ENCODE data around the gene TRMT44. TPM values are rescaled to one million over a fixed set of nuclear protein-coding genes. Genes with fewer than 3 reads are reported as not detected.
A peak's percentile ranks its signal among the peaks of the same experiment; 100 is the strongest.
"Not testable (repeated sequence)": the region's sequence is repeated elsewhere in the genome, so short reads cannot be mapped to it uniquely, and the experiment has no call there.

The TRMT44 gene
- total RNA-seq, 2 donors from 2014 or later: 26.7 TPM

DNA sequence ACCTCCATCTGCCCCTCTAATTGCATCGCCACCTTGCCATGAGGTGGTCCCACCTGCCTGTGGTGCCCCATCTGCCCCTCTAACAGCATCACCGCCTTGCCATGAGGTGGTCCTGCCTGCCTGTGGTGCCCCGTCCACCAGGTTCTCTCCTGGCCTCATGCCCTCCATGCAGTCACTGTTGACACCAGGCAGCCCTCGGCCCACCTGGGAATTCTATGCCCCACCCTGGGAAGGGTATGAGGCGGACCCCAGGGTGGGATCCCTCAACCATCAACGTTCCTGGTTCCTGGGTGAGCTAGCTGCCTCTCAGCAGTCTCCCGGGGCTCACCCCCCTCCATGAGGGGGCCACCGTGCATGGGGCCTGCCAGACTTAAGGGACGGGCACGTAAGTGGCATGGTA is 38.9 kb upstream of the TRMT44 start:
- no peaks in the 10 kb centered on the region for H3K9me3 Mint-ChIP-seq
- ATAC-seq (replicated peaks in 1 of 2) (no peak), DNase-seq (no peak)
- H3K4me3 Mint-ChIP-seq: no peak overlapping the region
- H3K27ac Mint-ChIP-seq: no peak overlapping the region
- no peaks in the 10 kb centered on the region for H3K4me1 Mint-ChIP-seq (ENCODE audit: low read depth)
- H3K27me3 Mint-ChIP-seq (ENCODE audit: low read depth): no peaks in the 10 kb centered on the region
- peaks cover 0 to 2% of the 10 kb centered on the region in 2 donors for H3K36me3 Mint-ChIP-seq (ENCODE audit: insufficient read depth in 2 of 2)

DNA sequence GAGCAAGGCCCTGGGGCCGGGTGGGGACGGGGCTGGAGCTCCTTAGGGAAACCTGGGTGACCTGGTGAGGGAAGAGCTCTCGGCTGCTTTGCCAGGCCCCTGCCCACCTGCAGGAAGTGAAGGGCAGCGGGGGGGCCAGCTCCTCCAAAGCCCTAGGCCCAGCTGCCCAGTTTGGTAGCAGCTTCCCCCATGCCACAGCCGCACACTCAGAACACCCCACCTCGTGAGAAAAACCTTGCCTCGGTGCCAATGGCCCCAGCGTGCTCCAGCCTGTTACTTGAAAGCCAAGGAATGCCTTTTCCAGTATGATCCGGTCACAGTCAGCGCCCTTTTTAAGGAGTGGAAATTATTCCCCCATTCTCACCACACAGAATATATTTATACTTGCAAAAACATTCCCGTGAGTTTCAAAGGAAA is 38.4 kb upstream of the TRMT44 start:
- Mint-ChIP-seq H3K27ac (no peak overlapping the region), H3K36me3 (ENCODE audit: insufficient read depth in 2 of 2) (peaks cover 0 to 2% of the 10 kb centered on the region in 2 donors), H3K27me3 (ENCODE audit: low read depth) (no peaks in the 10 kb centered on the region)

DNA sequence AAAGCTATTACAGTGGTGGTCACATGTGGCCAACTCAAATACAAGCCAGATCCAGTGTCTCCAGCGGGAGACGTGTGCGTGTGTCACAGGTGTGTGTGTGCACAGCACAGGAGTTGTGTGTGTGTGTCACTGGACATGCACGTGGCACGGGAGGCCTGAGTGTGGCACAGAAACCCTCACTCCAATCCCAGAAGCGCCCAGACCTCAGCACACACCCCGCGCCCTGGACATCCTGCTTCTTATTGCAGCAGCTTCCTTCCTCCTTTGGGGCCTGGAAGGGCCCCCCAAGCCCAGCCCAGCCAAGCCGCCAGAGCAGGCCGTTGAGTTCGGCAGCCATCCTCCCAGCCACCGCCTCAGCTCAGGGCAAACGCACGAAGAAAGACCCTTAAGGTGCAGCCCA is 37.9 kb upstream of the TRMT44 start:
- Mint-ChIP-seq H3K27me3 (ENCODE audit: low read depth) (no peaks in the 10 kb centered on the region), H3K27ac (no peak overlapping the region), H3K4me3 (no peak overlapping the region), H3K9me3 (no peaks in the 10 kb centered on the region), H3K4me1 (ENCODE audit: low read depth) (no peaks in the 10 kb centered on the region), H3K36me3 (ENCODE audit: insufficient read depth in 2 of 2) (peaks cover 0 to 2% of the 10 kb centered on the region in 2 donors)
- ATAC-seq (replicated peaks in 1 of 2) (no peak), DNase-seq (no peak)

More for the DNA sequence above, 38.4 kb upstream of the TRMT44 start:
- no peaks in the 10 kb centered on the region for H3K9me3 Mint-ChIP-seq
- no peaks in the 10 kb centered on the region for H3K4me1 Mint-ChIP-seq (ENCODE audit: low read depth)
- ATAC-seq (replicated peaks in 1 of 2) (no peak), DNase-seq (no peak)
- no peak overlapping the region for H3K4me3 Mint-ChIP-seq

DNA sequence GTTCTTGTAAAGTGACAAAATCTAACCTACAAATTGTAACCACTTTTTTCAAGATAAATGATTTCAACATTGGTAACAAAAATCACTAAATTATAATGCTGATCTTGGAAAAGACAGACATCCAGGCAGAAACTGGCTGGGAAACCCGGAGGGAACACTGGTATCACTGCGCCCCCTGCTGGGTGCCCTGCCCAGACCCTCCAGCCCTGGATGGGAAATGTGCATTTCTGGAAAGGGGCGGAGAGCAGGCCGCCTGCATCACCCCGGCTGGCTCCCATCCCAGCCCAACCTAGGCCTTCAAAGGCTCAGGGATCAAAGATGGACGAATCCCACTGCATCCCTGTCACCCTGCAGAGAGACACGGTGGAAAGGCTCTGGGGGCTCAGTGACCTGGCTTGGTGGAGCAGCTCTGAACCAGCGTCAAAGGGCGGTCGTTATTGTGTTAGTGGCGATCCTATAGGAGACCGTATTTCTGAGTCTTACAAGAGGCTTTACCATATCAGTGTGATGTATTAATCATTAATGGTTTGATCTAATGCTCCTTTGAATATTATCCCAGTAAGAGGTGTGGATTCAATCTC is 37.3 kb upstream of the TRMT44 start:
- Mint-ChIP-seq H3K4me3 (no peak overlapping the region), H3K36me3 (ENCODE audit: insufficient read depth in 2 of 2) (peaks cover 0 to 2% of the 10 kb centered on the region in 2 donors)

DNA sequence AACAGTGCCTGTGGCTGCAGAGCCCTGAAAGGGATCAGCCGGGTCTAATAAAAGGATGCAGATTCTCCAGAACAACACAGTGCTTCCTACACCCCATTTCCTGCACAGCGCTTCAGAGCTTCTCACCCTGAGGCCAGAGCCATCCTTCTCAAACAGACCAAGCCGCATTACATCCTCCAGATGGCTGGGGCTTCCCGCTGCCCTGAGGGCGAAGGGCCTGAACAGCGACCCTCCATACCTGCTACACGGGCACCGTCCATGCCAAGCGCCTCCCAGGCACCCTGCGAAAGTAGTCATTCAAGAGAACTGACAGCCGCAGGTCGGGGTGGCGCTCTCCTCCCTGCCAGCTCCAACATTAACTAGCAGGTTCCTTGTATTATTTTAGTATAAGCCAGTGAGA is 36.6 kb upstream of the TRMT44 start:
- DNase-seq (no peak), ATAC-seq (replicated peaks in 1 of 2) (no peak)
- no peak overlapping the region for H3K27ac Mint-ChIP-seq
- peaks cover 1% of the 10 kb centered on the region for H3K4me1 Mint-ChIP-seq (ENCODE audit: low read depth)
- no peak overlapping the region for H3K4me3 Mint-ChIP-seq
- H3K27me3 Mint-ChIP-seq (ENCODE audit: low read depth): no peaks in the 10 kb centered on the region
- H3K9me3 Mint-ChIP-seq: no peaks in the 10 kb centered on the region
- H3K36me3 Mint-ChIP-seq (ENCODE audit: insufficient read depth in 2 of 2): peaks cover 0 to 2% of the 10 kb centered on the region in 2 donors

More for the DNA sequence above, 37.3 kb upstream of the TRMT44 start:
- peak; percentile 48 to 63 for DNase-seq
- H3K4me1 Mint-ChIP-seq (ENCODE audit: low read depth): no peaks in the 10 kb centered on the region
- peak in 1 of 2 donors; percentile 42 for ATAC-seq (replicated peaks in 1 of 2)
- no peaks in the 10 kb centered on the region for H3K9me3 Mint-ChIP-seq
- no peaks in the 10 kb centered on the region for H3K27me3 Mint-ChIP-seq (ENCODE audit: low read depth)
- H3K27ac Mint-ChIP-seq: no peak overlapping the region

DNA sequence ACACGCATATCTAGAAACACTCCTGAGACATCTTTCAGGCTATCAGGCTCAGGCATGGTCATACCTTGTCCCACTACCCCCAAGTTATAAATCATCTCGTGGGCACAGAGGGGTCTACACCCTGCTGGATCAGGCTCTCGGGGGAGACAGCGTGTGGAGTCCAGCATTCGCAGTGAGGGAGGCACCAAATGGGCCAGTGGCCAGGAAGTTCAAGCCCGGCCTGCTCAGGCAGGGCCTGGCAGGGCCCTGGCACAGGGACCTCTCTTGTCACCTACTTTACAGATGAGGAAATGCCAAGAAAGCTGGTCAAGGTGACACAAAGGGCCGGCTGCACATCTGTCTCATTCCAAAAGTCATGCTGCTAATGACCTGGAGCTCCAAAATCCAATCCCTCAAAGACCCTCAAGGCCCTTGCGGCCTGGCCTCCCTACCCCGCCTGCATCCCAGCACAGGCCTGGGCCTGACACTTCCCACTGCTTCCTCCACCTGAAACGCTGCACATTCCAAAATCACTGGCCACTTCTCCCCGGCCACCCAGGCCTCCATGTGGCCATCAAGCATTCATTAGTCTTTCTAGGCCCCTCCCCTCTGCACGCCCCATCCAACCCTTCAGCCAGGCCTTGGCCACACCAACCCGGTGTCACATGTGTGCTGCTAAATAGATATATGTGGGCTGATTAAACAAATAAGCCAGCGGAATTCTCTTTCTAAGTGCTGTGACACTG is 35.6 kb upstream of the TRMT44 start:
- Mint-ChIP-seq H3K36me3 (ENCODE audit: insufficient read depth in 2 of 2) (peaks cover 0 to 2% of the 10 kb centered on the region in 2 donors), H3K9me3 (no peaks in the 10 kb centered on the region), H3K27me3 (ENCODE audit: low read depth) (no peaks in the 10 kb centered on the region), H3K4me3 (no peak overlapping the region), H3K4me1 (ENCODE audit: low read depth) (peaks cover 9% of the 10 kb centered on the region), H3K27ac (no peak overlapping the region)
- ATAC-seq (replicated peaks in 1 of 2) (no peak), DNase-seq (no peak)

DNA sequence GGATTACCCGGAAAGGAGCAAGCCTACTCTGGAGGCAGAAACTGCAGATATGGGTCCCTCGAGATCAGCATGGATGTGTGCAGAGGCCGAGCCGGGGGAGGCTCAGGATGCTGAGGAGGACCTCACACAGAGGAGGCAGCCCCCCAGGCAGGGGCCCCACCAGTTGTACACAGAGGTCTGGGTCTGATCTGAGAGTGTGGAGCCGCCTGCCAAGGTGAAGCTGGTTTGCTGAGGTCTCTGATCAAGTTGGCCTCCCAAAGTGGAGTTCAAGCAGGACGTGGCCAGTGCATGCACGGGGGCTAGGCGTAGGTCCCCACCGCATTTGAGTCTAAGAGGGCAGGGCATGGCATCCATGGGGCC is 35.1 kb upstream of the TRMT44 start:
- ATAC-seq (replicated peaks in 1 of 2) (no peak), DNase-seq (no peak)
- H3K4me1 Mint-ChIP-seq (ENCODE audit: low read depth): peaks cover 9% of the 10 kb centered on the region
- no peak overlapping the region for H3K4me3 Mint-ChIP-seq
- H3K36me3 Mint-ChIP-seq (ENCODE audit: insufficient read depth in 2 of 2): peaks cover 0 to 2% of the 10 kb centered on the region in 2 donors
- no peaks in the 10 kb centered on the region for H3K27me3 Mint-ChIP-seq (ENCODE audit: low read depth)
- H3K27ac Mint-ChIP-seq: no peak overlapping the region
- H3K9me3 Mint-ChIP-seq: no peaks in the 10 kb centered on the region

DNA sequence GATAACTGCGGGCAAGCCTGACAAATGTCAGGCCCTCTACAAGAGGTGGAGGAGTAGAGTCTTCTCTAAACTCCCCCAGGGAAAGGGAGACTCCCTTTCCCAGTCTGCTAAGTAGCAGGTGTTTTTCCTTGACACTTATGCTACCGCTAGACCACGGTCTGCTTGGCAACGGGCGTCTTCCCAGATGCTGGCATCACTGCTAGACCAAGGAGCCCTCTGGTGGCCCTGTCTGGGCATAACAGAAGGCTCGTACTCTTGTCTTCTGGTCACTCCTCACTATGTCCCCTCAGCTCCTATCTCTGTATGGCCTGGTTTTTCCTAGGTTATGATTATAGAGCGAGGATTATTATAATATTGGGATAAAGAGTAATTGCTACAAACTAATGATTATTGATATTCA is 33.7 kb upstream of the TRMT44 start:
- H3K4me1 Mint-ChIP-seq (ENCODE audit: low read depth); H3K4me3 Mint-ChIP-seq; H3K9me3 Mint-ChIP-seq; H3K36me3 Mint-ChIP-seq (ENCODE audit: insufficient read depth in 2 of 2); H3K27me3 Mint-ChIP-seq (ENCODE audit: low read depth); ATAC-seq (replicated peaks in 1 of 2); H3K27ac Mint-ChIP-seq: not testable (repeated sequence)
- DNase-seq: peak; percentile 21 to 23

DNA sequence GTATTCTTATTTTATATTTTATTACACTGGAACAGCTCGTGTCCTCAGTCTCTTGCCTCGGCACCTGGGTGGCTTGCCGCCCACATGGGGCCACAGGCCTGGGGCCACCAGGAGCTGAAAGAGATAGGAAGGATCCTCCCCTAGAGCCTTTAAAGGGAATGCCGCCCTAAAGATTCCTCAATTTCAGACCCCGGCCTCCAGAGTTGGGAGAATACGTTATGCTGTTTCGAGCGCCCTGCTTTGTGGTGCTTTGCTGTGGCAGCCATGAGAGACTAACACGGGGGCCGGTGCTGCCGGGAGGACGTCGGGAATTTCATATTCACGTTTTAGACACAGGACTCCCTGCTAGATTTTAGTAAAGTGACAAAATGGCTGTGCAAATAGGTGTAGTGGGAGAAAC is 33.3 kb upstream of the TRMT44 start:
- peaks cover 2% of the 10 kb centered on the region in 2 donors for H3K36me3 Mint-ChIP-seq (ENCODE audit: insufficient read depth in 2 of 2)
- H3K27ac Mint-ChIP-seq: no peak overlapping the region
- no peaks in the 10 kb centered on the region for H3K9me3 Mint-ChIP-seq
- DNase-seq: no peak
- H3K4me3 Mint-ChIP-seq: no peak overlapping the region
- no peak for ATAC-seq (replicated peaks in 1 of 2)
- H3K27me3 Mint-ChIP-seq (ENCODE audit: low read depth): no peaks in the 10 kb centered on the region
- H3K4me1 Mint-ChIP-seq (ENCODE audit: low read depth): peaks cover 9% of the 10 kb centered on the region

DNA sequence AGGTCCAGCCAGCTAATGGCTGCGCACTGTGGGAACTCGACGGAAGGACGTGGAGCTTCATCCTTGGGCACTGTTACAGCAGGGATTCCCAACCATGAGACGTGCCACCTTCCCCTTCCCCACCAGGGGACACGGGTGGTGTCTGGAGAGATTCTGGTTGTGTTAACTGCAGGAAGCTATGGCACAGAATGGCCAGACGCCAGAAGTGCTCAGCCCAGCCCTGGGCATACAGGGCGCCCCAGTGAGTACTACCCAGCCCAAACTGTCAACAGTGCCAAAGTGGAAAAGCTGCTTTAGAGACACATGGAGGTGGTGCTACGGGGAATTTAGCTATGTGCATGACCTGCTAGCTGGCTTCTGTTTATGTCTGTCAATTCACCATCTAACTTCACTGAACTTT is 32.8 kb upstream of the TRMT44 start:
- H3K36me3 Mint-ChIP-seq (ENCODE audit: insufficient read depth in 2 of 2): peaks cover 2% of the 10 kb centered on the region in 2 donors
- no peaks in the 10 kb centered on the region for H3K27me3 Mint-ChIP-seq (ENCODE audit: low read depth)
- H3K4me3 Mint-ChIP-seq: no peak overlapping the region
- H3K27ac Mint-ChIP-seq: no peak overlapping the region
- DNase-seq (no peak), ATAC-seq (replicated peaks in 1 of 2) (no peak)
- H3K9me3 Mint-ChIP-seq: no peaks in the 10 kb centered on the region
- peaks cover 9% of the 10 kb centered on the region for H3K4me1 Mint-ChIP-seq (ENCODE audit: low read depth)

DNA sequence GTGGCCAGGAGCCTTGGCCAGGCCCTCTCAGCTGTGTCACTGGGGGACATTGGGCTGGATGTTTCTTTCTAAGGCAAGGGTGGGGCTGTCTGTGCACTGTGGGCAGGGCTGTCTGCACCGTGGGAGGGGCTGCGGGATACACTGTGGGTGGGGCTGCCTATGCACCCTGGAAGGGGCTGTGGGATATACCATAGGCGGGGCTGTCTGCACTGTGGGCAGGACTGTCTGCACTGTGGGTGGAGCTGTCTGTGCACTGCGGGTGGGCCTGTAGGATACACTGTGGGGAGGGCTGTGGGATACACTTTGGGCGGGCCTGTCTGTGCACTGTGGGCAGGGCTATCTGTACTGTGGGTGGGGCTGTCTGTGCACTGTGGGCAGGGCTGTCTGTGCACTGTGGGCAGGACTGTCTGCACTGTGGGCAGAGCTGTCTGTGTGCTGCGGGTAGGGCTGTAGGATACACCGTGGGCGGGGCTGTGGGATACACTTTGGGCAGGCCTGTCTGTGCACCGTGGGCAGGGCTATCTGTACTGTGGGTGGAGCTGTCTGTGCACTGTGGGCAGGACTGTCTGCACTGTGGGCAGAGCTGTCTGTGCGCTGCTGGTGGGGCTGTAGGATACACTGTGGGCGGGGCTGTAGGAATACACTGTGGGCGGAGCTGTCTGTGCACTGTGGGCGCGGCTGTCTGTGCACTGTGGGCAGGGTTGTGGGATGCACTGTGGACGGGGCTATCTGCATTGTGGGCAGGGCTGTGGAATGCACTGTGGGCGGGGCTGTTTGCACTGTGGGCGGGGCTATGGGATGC is 31.1 kb upstream of the TRMT44 start:
- Mint-ChIP-seq H3K4me1 (ENCODE audit: low read depth) (peaks cover 17% of the 10 kb centered on the region), H3K9me3 (no peaks in the 10 kb centered on the region), H3K36me3 (ENCODE audit: insufficient read depth in 2 of 2) (peaks cover 2 to 7% of the 10 kb centered on the region in 2 donors), H3K27ac (no peak overlapping the region), H3K27me3 (ENCODE audit: low read depth) (no peaks in the 10 kb centered on the region), H3K4me3 (no peak overlapping the region)
- ATAC-seq (replicated peaks in 1 of 2) (peak; percentile 54 to 76), DNase-seq (peak; percentile 14 to 38)

DNA sequence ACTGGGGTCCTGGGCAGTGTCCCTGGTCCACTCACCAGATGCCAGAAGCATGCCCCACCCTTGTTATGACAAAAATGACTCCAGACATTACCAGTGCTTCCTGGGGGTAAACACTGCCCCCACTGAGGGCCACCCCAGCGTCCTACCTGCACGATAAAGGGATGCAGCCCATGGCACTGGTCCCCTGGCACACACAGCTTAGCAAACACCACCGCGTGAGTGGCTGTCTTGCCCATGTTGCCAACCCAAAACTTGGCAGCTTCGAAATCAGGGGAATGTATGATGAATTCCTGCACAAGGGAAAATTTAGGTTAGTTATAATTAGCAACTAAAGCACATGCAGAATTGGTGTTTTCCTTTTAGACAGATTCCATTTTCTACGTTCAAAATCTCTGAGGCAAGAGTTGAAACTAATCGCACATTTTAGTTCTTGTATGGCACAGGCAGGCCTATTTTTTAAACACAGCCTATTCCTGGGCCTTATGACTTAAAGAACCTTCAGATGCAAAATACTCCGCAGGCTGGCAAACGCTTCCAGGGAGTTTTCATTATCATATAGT is 30.4 kb upstream of the TRMT44 start:
- peaks cover 2 to 5% of the 10 kb centered on the region in 2 donors for H3K36me3 Mint-ChIP-seq (ENCODE audit: insufficient read depth in 2 of 2)
- ATAC-seq (replicated peaks in 1 of 2) (no peak), DNase-seq (no peak)
- H3K4me3 Mint-ChIP-seq: no peak overlapping the region
- H3K27ac Mint-ChIP-seq: no peak overlapping the region
- H3K27me3 Mint-ChIP-seq (ENCODE audit: low read depth): no peaks in the 10 kb centered on the region
- peaks cover 22% of the 10 kb centered on the region for H3K4me1 Mint-ChIP-seq (ENCODE audit: low read depth)
- H3K9me3 Mint-ChIP-seq: no peaks in the 10 kb centered on the region

DNA sequence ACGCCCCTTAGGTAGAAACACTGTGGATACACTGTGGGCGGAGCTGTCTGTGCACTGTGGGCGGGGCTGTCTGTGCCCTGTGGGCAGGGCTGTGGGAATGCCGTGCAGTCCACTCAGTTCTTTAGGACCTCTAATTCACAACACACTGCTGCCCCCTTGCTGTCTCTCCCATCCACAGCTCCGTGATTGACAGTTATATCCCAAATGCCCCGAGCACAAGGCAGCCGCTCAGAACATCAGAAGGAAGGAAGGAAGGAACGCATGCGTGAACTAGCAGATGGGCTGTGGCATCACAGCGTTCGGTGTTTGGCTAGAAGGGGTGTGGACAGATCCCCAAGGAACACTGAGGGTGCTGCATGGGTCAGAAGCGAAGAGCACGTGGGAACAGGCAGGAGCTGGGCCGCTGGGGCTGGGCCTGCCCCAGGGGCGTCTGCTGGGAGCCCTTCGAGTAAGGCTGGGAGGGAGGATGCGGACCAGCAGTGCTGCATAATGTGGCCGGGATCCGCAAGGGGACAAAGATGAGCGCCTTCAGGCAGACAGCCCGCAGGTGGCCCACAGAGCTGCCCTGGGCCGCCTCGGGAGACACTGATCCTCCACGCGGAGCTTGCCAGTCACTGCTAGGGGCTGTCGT is 29.8 kb upstream of the TRMT44 start:
- Mint-ChIP-seq H3K4me1 (ENCODE audit: low read depth) (peaks cover 22% of the 10 kb centered on the region), H3K9me3 (no peaks in the 10 kb centered on the region), H3K36me3 (ENCODE audit: insufficient read depth in 2 of 2) (peaks cover 4 to 5% of the 10 kb centered on the region in 2 donors), H3K4me3 (no peak overlapping the region), H3K27me3 (ENCODE audit: low read depth) (no peaks in the 10 kb centered on the region), H3K27ac (no peak overlapping the region)
- ATAC-seq (replicated peaks in 1 of 2) (no peak), DNase-seq (no peak)
